ENCODE data around the gene HMG20B.

The HMG20B gene

DNA sequence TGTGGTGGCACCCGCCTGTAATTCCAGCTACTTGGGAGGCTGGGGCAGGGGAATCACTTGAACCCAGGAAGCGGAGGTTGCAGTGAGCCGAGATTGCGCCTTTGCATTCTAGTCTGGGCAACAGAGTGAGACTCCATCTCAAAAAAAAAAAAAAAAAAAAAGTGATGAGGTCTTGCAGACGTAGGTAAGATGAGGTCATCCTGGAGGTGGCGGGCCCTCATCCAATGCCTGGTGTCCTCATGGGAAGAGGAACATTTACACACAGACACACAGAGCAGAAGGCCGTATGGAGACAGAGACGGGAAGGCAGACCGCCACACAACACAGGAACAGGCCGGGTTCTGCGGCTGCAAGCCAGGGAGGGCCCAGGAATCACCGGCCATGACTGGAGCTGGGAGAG lies 49.5 kb downstream of the HMG20B start:
- DNase-seq (ENCODE audit: low spot score): no peak

DNA sequence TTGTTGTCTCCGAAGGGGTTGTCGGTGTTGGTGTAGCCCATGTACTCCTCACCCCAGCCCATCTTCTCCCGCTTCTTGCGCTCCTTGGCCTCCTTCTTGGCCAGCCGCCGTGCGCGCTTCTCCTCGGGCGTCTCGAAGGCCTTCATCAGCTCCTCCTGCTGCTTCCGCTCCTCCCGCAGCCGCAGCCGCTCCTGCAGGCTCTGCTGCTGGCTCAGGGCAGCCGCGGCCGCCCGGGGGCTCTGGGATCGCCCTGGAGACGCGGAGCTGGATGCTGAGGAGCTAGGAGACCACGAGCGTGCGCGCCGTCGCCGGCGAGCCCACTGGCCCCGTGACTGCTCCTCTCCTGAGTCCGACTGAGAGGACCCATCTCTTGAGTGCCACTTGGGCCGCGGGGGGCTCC lies 51.0 kb downstream of the HMG20B start:
- DNase-seq (ENCODE audit: low spot score): no peak

DNA sequence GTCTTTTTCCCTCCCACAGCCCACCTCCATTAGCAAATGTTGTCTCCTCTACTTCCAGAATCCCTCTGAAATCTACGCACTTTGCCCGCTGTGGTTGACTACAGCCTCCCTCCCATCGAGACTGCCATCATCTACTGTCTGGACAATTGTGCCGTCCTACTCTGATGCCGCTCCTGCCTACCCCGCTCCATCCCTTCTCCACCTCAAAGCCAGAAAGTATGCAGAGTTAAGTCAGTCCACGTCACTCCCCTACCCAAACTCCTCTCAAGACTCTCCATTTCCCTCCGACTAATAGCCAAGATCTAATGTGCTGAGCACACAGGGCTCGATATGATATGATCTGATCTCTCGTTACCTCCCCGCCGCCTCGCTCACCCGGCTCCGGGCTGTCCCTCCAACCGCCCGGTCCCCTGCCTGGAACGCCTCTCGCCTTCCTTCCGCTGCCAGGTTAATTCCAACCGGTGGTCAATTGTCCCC lies 53.3 kb downstream of the HMG20B start:
- DNase-seq (ENCODE audit: low spot score): no peak

DNA sequence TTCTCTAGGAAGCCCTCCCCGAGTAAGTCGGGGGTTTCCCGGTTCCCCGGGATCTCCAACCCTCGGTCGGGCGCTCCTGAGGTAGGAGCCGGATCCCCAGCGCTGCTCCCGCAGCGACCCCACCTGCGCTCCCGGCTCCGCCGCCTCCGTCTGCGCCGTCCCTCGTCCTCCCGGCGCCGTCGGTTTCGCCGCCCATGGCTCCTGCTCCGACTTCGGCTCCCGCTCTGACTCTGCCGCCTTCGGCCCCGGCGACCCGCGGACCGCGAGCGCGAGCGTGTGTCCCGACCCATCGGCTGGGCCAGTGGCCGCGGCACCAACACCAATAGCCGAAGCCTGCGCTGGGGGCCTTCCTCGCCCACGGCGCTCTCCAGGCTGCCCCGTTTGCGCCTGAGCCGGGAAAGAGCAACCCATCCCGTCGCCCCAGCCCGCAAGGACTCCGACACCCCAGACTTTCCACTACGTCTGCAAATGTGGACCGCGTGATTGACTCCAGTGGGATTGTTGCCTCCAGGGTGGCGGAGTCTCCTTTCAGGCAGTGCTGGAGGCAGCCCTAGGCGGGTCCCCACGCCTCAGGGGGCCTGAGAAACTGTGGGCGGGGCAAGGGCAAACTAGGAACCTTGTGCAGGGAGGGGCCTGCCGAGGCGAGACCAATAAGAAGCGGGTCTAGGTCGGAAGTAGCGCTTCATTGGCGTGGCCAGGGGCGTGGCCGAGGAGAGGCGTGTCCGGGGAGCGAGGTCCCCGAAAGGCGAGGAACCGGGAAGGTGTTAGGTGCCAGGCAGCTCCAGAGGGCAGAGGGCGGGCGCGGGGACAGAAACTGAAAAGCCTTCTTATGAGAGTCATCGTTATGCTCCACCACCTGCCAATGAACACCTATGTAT lies 54.0 kb downstream of the HMG20B start, which contains the start of gene CACTIN:
Gene CACTIN, minus strand, starts transcription at position 318 of the 878 bp plus-strand sequence. Its CDS starts 28 bp downstream, at position 290.
- DNase-seq (ENCODE audit: low spot score): peak; percentile 100

DNA sequence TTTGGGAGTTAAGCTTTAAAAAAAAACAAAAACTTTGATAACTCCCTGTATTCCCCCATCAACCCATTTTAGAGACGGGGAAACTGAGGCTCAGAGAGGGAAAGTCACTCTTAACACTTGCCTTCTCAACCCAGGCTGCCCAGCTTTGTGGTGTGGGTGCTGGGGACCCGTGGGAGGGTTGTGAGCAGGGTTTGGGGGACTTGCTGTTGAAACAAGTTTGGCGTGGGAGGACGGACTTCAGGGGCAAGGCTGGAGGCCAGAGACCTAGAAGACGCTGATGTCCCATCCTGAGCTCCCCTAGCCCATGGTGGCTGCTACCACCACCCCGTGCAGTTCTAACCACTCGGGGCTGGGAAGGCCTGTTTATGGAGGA lies 54.6 kb downstream of the HMG20B start:
- no peak for DNase-seq (ENCODE audit: low spot score)

Measured in D341Med (cell line).